Activated T-helper 17 cell treated with anti-CD3 and anti-CD28 coated beads, Interleukin-2, amount 50 U/mL, for 72 hours (primary cell): Measurements from ENCODE around the gene TMEM175. TPM values are rescaled to one million over a fixed set of nuclear protein-coding genes. Genes with fewer than 3 reads are reported as not detected.

Source experiments
- ATAC-seq: fragments of 150-1000 bp; cut with Tn5 transposase; replicated peaks from 2 replicates; pipeline ENCODE4 v1.10.0; 2021; ENCODE audit warnings: mild to moderate bottlenecking, moderate library complexity
- H3K27ac Mint-ChIP-seq: one replicate; pipeline ENCODE4 v1.8.0; 2022; ENCODE audit warnings: mixed read lengths
- H3K27me3 Mint-ChIP-seq: one replicate; pipeline ENCODE4 v1.8.0; 2022; ENCODE audit warnings: mixed read lengths
- H3K36me3 Mint-ChIP-seq: one replicate; pipeline ENCODE4 v1.8.0; 2022; ENCODE audit warnings: low read depth, mild to moderate bottlenecking, mixed read lengths
- H3K4me1 Mint-ChIP-seq: one replicate; pipeline ENCODE4 v1.8.0; 2022; ENCODE audit warnings: mixed read lengths
- H3K4me3 Mint-ChIP-seq: one replicate; pipeline ENCODE4 v1.8.0; 2022; ENCODE audit warnings: mild to moderate bottlenecking, mixed read lengths
- H3K9me3 Mint-ChIP-seq: one replicate; pipeline ENCODE4 v1.8.0; 2022; ENCODE audit warnings: mixed read lengths
- total RNA-seq, 2 donors: library from RNA; stranded (reverse); gene quantifications; one replicate each; pipeline ENCODE4 v1.2.3, GENCODE V29; 2022

The TMEM175 gene
- total RNA-seq, 2 donors from 2014 or later, result 6.5 to 10.0 TPM

DNA sequence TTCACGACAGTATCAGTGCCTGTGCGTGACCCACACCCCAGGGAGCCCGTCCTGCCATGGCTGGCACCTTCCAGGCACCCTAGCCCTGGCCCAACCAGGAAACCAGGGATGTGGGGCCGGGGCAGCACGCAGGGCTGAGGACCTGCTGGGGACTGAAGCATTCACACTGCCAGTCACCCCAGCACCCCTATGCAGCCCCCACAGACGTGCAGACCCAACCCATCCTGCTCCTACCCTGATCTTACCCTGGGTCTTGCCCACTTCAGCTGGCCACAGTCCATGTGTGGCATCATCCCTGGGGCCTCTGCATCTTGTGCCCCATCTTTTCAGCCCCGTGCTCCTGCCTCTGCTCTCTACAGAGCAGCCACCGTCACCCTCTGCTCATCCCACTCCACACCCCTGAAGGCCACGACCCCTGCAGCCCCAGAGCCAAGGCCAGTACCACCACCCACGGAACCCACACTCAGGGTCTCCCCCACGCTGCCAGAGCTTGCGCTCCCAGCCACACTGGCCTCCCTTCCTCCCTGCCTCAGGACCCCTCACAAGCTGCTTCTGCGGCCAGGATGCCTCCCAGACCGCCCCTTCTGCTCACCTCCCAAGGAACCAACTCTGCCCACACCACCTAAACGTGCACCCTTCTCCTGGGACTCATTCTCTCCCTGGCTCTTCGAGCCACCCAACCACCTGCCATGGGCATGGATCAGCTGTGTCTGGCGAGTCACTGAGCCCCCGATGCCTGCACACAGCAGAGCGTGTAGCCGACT is 25.7 kb upstream of the TMEM175 start:
- ATAC-seq, result no peak
- no peaks in the 10 kb centered on the region for H3K9me3 Mint-ChIP-seq
- H3K4me3 Mint-ChIP-seq, result no peak overlapping the region
- peaks cover 45% of the 10 kb centered on the region for H3K36me3 Mint-ChIP-seq
- no peaks in the 10 kb centered on the region for H3K27me3 Mint-ChIP-seq
- H3K27ac Mint-ChIP-seq, result peak overlapping the region; percentile 48
- peaks cover 6% of the 10 kb centered on the region for H3K4me1 Mint-ChIP-seq

DNA sequence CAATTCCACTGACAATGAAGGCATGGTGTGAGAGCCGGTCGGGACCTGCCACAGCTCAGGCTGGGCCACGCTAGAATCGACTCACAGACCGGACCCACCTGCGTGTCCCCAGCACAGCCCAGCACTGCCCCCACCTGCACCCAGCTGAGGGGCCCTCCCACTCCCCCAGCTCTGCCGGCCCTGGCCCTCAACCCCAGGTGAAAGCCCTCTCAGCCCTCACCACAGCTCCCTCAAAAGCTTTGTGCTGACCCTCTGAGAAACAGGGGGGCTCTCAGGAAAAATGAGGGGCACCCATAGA is 25.2 kb upstream of the TMEM175 start:
- peaks cover 50% of the 10 kb centered on the region for H3K36me3 Mint-ChIP-seq
- H3K27me3 Mint-ChIP-seq, result no peaks in the 10 kb centered on the region
- H3K27ac Mint-ChIP-seq, result no peak overlapping the region
- H3K4me3 Mint-ChIP-seq, result no peak overlapping the region
- H3K4me1 Mint-ChIP-seq, result peaks cover 6% of the 10 kb centered on the region
- no peaks in the 10 kb centered on the region for H3K9me3 Mint-ChIP-seq
- no peak for ATAC-seq

DNA sequence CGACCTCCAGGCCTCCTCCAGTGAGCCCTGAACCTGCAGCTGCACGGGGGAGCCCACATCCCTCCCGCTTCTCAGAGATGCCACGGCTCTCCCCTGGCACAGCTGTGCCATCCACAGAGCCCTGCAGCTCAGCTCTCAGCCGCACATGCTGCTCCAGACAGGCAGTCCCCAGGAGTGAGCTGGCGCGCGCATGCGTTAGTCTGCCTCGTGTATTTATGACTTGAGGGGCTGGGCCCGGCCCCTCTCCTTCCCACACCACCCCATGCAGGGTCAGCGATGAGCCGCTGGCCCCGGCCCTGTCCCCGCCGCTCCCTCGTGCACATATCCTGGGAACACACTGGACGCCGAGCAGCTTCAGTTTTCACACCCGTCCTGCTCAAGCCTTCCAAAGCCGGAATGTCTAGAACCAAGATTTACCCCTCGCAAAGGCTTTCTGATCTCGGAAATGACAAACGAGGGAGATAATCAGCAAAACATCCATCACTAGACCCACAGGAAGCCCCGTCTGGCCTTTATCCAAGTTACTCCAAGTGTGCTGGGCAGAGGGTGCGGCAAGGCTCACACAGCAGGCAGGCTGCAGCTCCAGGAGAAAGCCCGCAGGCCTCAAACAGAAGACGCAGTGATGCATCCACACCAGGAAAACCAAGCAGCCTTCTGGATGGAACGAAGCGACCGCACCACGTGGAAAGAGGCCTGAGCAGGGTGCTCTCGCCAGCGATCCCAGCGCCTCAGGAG is 24.4 kb upstream of the TMEM175 start:
- no peak overlapping the region for H3K4me3 Mint-ChIP-seq
- no peaks in the 10 kb centered on the region for H3K9me3 Mint-ChIP-seq
- no peak for ATAC-seq
- no peaks in the 10 kb centered on the region for H3K27me3 Mint-ChIP-seq
- peaks cover 53% of the 10 kb centered on the region for H3K36me3 Mint-ChIP-seq
- no peak overlapping the region for H3K27ac Mint-ChIP-seq
- peaks cover 2% of the 10 kb centered on the region for H3K4me1 Mint-ChIP-seq

DNA sequence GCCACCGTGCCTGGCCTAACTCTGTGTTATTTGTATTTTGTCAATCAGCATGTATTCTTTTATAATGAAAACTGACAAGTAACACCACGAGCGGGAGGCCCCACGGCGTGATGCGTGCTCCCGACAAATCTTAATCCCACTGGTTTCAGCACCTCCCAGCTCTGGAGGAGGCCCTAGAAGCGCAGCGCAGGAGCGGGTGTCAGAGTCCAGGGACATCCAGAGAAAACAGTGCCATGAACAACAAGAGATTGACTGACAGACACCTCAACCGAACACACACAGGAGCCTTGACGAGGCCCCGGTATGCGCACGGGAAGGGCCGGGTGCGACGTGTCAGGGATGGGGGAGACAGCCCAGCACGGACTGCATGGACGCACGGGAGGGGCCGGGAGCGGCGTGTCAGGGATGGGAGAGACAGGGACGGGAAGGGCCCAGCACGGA is 23.1 kb upstream of the TMEM175 start:
- H3K27ac Mint-ChIP-seq, result no peak overlapping the region
- H3K4me1 Mint-ChIP-seq, result no peaks in the 10 kb centered on the region
- H3K36me3 Mint-ChIP-seq, result peaks cover 52% of the 10 kb centered on the region
- H3K9me3 Mint-ChIP-seq, result no peaks in the 10 kb centered on the region
- ATAC-seq, result no peak
- H3K4me3 Mint-ChIP-seq, result no peak overlapping the region
- no peaks in the 10 kb centered on the region for H3K27me3 Mint-ChIP-seq

DNA sequence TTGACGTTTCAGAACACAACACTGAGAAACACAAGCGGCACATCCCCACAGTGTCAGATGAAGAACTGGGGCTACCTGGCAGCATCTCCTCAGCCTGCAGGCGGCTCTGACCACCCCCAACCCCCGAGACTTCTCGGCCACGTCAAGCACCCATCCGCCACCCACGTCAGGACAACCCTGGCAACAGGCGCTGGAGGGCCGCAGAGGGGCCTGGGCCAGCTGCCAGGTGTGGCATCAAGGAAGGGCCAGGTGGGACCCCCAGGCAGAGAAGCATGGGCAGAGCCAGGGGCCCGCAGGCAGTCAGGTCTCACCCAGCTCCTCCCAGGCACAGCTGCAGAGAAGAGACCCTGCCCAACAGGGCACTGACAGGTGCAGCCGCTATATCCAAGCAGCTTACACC is 22.4 kb upstream of the TMEM175 start:
- no peaks in the 10 kb centered on the region for H3K27me3 Mint-ChIP-seq
- H3K4me3 Mint-ChIP-seq, result no peak overlapping the region
- no peak overlapping the region for H3K27ac Mint-ChIP-seq
- H3K4me1 Mint-ChIP-seq, result peaks cover 2% of the 10 kb centered on the region
- H3K9me3 Mint-ChIP-seq, result no peaks in the 10 kb centered on the region
- ATAC-seq, result no peak
- H3K36me3 Mint-ChIP-seq, result peaks cover 49% of the 10 kb centered on the region

DNA sequence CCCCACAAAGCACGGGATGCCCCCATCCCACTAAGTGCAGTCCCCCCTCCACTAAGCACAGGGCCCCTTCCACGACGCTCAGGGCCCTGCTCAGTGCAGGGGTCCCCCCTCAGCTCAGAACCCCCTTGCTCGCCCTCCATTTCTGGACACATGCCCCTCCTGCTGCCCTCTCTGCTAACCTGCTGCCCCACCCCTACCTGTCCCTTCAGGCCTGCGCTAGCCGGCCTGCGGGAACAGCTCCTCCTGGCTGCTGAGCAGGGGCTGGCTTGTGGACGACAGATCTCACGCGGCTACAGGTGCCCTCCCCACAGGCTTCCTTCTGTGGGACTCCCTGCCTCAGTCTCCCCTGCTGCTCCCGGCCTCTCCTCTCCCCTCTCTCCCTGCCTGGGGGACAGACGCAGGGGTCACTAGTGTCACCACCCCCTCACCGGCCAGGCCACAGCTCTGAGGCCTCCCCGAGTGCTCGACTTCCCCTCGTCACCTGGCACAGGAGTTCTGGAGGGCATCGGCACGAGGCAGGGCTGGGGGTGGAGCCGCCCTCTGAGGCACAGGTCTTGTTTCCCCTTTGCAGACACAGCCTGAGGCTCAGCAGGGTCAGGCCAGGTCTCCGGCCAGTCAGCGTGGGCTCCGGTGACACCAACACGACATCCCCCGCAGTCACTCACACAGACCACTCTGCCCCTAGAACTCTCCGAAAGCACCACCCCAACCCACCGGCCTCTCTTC is 21.7 kb upstream of the TMEM175 start:
- Mint-ChIP-seq H3K27ac (peak overlapping the region; percentile 74), H3K4me3 (no peak overlapping the region), H3K4me1 (peaks cover 9% of the 10 kb centered on the region), H3K36me3 (peaks cover 42% of the 10 kb centered on the region), H3K9me3 (no peaks in the 10 kb centered on the region), H3K27me3 (no peaks in the 10 kb centered on the region)
- ATAC-seq, result no peak

DNA sequence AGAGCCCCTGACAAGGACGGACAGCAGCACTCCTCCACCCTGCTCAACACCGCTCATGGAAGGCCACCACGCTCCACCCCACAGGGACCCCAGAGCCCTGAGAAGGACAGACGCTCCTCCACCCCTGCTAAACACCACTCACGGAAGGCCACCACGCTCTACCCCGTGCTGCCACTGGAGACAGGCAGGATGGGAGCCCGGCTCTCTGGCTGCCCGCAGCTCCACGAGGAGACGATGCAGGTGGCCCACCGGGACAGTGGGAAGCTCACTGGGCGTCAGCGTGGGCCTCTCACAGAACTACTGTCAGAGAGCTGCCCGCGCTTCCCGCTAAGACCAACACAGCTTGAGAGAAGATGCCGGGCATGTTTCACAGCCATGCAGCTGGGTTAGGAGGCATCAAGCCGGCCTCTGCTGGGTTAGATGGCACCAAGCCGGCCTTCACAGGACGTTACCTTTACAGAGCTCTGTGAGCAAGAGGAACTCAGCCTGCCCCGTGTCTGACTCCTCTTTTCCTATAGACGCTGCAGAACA is 21.0 kb upstream of the TMEM175 start:
- peaks cover 37% of the 10 kb centered on the region for H3K36me3 Mint-ChIP-seq
- H3K4me3 Mint-ChIP-seq, result no peak overlapping the region
- peaks cover 9% of the 10 kb centered on the region for H3K4me1 Mint-ChIP-seq
- ATAC-seq, result no peak
- no peaks in the 10 kb centered on the region for H3K27me3 Mint-ChIP-seq
- peak overlapping the region; percentile 74 for H3K27ac Mint-ChIP-seq
- H3K9me3 Mint-ChIP-seq, result no peaks in the 10 kb centered on the region

DNA sequence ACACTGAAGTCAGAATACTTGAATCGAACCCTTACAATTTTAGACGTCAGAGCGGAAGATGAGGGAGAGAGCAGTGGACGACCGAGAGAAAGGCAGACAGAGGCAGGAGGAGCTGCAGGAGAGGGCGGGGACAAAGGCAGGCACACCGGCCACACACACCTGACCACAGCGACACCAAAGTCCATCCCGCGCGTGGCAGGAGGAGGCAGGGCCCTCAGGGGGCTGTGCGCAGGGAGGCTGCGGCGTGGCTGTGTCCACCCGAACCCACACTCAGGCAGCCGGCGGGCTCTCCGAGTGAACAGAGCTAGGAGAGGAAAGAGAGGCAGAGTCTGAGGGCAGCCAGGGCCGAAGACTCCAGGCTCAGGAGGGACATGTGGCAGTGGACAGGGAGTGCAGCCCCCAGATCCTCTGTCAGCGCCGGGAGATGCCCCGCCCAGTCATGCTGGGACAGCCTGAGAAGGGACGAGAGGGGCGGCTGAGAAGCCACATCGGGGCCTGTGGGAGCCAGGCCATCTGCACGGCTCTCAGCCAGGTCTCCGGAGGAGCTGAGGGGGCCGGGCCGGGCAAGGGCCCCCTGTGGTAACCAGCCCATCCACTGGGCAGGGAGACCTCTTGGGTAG is 20.3 kb upstream of the TMEM175 start:
- H3K27me3 Mint-ChIP-seq, result no peaks in the 10 kb centered on the region
- ATAC-seq, result no peak

DNA sequence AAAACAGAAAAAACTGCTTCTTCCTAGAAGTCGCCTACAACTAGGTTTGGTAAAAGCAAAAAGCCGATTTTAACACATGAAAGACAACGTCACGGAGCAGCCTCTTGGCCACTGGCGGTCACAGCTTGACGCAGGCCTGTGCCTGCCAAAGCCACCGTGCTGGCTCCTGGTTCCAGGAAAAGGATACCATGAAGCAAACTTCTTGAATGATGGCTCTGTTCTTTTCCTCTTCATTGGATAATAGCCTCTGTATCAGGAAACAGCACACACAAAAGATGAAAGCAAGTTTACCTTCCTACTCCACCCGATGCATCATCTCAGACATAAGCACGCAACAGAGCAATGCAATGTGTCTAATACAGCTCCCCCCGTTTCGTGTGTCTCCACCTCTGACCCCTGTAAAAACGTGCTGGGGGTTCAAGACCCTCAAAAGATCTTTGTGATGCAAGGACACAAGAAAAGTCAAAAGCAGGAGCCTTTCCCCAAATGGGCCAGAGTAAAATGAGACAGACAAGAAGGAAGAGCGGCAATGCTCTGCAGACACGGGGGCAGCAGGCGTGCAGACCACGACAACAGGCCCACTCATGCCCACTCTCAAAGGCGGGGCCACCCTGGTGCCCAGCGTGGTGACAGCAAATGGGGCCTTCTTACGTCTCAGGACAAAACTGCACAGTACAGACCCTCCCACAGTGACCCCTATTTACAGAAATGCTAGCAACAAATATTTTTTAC is 19.5 kb upstream of the TMEM175 start:
- no peak for ATAC-seq
- H3K4me3 Mint-ChIP-seq, result no peak overlapping the region
- peaks cover 37% of the 10 kb centered on the region for H3K36me3 Mint-ChIP-seq
- H3K4me1 Mint-ChIP-seq, result peaks cover 22% of the 10 kb centered on the region
- no peaks in the 10 kb centered on the region for H3K9me3 Mint-ChIP-seq
- no peak overlapping the region for H3K27ac Mint-ChIP-seq
- no peaks in the 10 kb centered on the region for H3K27me3 Mint-ChIP-seq

More for the DNA sequence above, 20.3 kb upstream of the TMEM175 start:
- Mint-ChIP-seq H3K36me3 (peaks cover 37% of the 10 kb centered on the region), H3K9me3 (no peaks in the 10 kb centered on the region), H3K4me3 (no peak overlapping the region), H3K4me1 (peaks cover 16% of the 10 kb centered on the region), H3K27ac (peak overlapping the region; percentile 74)

DNA sequence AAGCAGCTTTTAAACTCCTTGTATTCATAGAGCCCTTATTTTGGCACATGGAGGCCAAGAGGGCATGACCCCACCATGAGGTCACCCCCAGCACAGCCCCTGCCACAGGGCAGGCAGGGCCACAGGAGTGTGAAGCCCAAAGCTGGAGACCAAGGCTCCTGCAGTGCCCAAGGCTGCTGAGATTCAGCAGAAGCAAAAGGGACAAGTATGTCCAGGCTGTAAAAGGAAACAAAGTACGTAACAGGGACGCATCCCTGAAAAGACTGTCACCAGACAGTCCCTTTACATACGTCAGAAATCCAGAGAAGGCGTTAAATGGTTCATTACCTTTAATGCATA is 19.0 kb upstream of the TMEM175 start:
- no peak overlapping the region for H3K27ac Mint-ChIP-seq
- peaks cover 22% of the 10 kb centered on the region for H3K4me1 Mint-ChIP-seq
- peaks cover 3% of the 10 kb centered on the region for H3K9me3 Mint-ChIP-seq
- H3K36me3 Mint-ChIP-seq, result peaks cover 37% of the 10 kb centered on the region
- H3K27me3 Mint-ChIP-seq, result no peaks in the 10 kb centered on the region
- ATAC-seq, result no peak
- H3K4me3 Mint-ChIP-seq, result no peak overlapping the region

DNA sequence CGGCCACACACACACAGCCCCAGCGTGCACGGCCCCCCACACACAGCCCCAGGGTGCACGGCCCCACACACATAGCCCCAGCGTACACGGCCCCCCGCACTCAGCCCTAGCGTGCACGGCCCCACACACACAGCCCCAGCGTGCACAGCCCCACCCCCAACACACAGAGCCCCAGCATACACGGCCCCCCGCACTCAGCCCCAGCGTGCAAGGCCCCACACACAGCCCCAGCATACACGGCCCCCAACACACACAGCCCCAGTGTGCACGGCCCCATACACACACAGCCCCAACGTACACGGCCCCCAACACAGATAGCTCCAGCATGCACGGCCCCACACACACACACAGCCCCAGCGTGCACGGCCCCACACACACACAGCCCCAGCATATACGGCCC is 17.7 kb upstream of the TMEM175 start:
- Mint-ChIP-seq H3K27ac (no peak overlapping the region), H3K9me3 (peaks cover 4% of the 10 kb centered on the region), H3K27me3 (no peaks in the 10 kb centered on the region)

DNA sequence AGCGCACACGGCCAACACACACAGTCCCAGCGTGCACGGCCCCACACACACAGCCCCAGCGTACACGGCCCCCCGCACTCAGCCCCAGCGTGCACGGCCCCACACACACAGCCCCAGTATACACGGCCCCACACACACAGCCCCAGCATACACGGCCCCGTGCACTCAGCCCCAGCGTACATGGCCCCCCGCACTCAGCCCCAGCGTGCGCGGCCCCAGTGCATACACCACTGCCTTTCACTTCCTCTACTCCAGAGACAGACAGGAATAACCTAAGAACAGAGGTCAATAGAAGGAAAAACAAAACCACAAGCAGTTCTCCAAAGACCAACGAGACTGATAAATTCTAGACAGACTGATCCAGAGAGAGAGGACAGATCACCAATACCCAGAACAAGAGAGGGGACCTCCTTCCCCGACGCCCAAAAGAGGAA is 17.2 kb upstream of the TMEM175 start:
- ATAC-seq, result no peak
- peaks cover 28% of the 10 kb centered on the region for H3K4me1 Mint-ChIP-seq
- H3K9me3 Mint-ChIP-seq, result peaks cover 4% of the 10 kb centered on the region
- H3K36me3 Mint-ChIP-seq, result peaks cover 32% of the 10 kb centered on the region
- H3K4me3 Mint-ChIP-seq, result peak overlapping the region; percentile 56
- H3K27ac Mint-ChIP-seq, result peak overlapping the region; percentile 93
- no peaks in the 10 kb centered on the region for H3K27me3 Mint-ChIP-seq

More for the DNA sequence above, 17.7 kb upstream of the TMEM175 start:
- no peak overlapping the region for H3K4me3 Mint-ChIP-seq
- ATAC-seq, result no peak
- peaks cover 34% of the 10 kb centered on the region for H3K36me3 Mint-ChIP-seq
- peaks cover 25% of the 10 kb centered on the region for H3K4me1 Mint-ChIP-seq

DNA sequence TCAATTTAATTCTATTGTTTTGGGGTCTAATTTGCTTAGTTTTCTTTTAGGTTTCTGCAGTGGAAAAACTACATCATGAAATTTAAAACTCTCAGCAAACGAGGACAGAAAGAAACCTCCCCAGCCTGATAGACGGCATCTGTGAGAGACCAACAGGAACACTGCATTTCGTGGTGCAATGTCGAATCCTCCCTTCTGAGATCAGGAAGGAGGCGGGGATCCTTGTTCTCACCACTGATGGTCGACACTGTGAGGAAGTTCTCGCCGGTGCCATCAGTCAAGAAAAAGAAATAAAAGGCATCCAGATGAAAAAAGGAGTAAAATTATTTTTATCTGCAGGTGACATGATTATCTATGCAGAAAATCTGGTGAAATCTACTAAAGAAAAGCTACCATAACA is 16.7 kb upstream of the TMEM175 start:
- Mint-ChIP-seq H3K9me3 (peaks cover 4% of the 10 kb centered on the region), H3K4me1 (peaks cover 28% of the 10 kb centered on the region), H3K27ac (peak overlapping the region; percentile 93), H3K36me3 (peaks cover 31% of the 10 kb centered on the region), H3K27me3 (no peaks in the 10 kb centered on the region), H3K4me3 (peak overlapping the region; percentile 56)
- no peak for ATAC-seq

DNA sequence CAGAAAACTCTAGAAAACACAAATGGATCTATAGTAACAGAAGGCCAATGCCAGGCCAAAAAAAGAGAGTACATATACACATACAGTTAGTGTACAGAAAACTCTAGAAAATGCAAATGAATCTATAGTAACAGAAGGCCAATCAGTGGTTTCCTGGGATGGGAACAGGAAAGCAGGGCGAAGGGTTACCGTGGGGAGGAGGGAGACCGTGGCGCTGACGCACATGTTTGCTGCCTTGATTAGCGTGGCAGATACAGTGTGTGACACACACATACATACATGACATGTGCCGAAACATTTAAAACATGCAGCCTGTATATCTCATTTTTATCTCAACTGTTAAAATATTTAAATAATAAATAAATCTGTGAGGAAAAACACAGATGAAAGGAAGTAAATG is 14.8 kb upstream of the TMEM175 start:
- H3K4me3 Mint-ChIP-seq, result no peak overlapping the region

More for the DNA sequence above, 14.8 kb upstream of the TMEM175 start:
- peaks cover 40% of the 10 kb centered on the region for H3K4me1 Mint-ChIP-seq
- no peak for ATAC-seq
- H3K27me3 Mint-ChIP-seq, result no peaks in the 10 kb centered on the region
- peaks cover 24% of the 10 kb centered on the region for H3K36me3 Mint-ChIP-seq
- no peak overlapping the region for H3K27ac Mint-ChIP-seq
- H3K9me3 Mint-ChIP-seq, result peaks cover 4% of the 10 kb centered on the region
